IMR-90 (cell line): ENCODE results near the gene CTBP2. TPM values are rescaled to one million over a fixed set of nuclear protein-coding genes. Genes with fewer than 3 reads are reported as not detected.
A peak's percentile ranks its signal among the peaks of the same experiment; 100 is the strongest.

Experiments used
- ATAC-seq: fragments of 200-7000 bp; cut with Tn5 transposase; 2 replicates; pipeline ENCODE4 v1.9.1; 2020; ENCODE audit warnings: low read depth, mild to moderate bottlenecking, moderate library complexity
- BruUV-seq: library from RNA; stranded (reverse); fragments of 400-500 nt; replicated peaks from 2 replicates; lab custom pipeline; 2021; lab: Mats Ljungman, UMichigan
- CTCF ChIA-PET: fragments of 300-600 bp; formaldehyde crosslinking; extraction: SDS; loops from one replicate; lab custom pipeline; 2021; ENCODE audit warnings: antibody characterized with exemption; lab: Yijun Ruan, JAX
- POLR2A ChIA-PET: fragments of 300-600 bp; sonication (Branson Sonifier 250); formaldehyde crosslinking; loops from one replicate; lab custom pipeline; 2022; ENCODE audit warnings: antibody characterized with exemption; ENCODE audit not compliant: unreplicated experiment; lab: Charles Lee
- DNase-seq: peaks from one replicate; pipeline ENCODE4 v3.0.0; 2013
- H2AFZ ChIP-seq: replicated peaks from 2 replicates; pipeline ENCODE3; 2013; ENCODE audit warnings: low read length, mild to moderate bottlenecking; ENCODE audit not compliant: poor library complexity
- H2AK5ac ChIP-seq: 2 replicates; pipeline ENCODE4 v1.6.1; 2013; ENCODE audit warnings: low read depth, low read length, inconsistent platforms
- H2AK9ac ChIP-seq: replicated peaks from 2 replicates; pipeline ENCODE3; 2013; ENCODE audit warnings: mild to moderate bottlenecking, low read depth, low read length, moderate library complexity; ENCODE audit not compliant: poor library complexity
- H2BK120ac ChIP-seq: 2 replicates; pipeline ENCODE4 v1.6.1; 2013; ENCODE audit warnings: low read depth, low read length, inconsistent platforms
- H2BK15ac ChIP-seq: 3 replicates; pipeline ENCODE4 v1.6.1; 2013; ENCODE audit warnings: low read depth, low read length, inconsistent platforms
- H2BK20ac ChIP-seq: 2 replicates; pipeline ENCODE4 v1.6.1; 2013; ENCODE audit warnings: low read depth, mild to moderate bottlenecking, inconsistent platforms, low read length, moderate library complexity
- H2BK5ac ChIP-seq: 2 replicates; pipeline ENCODE4 v1.6.1; 2013; ENCODE audit warnings: mild to moderate bottlenecking, low read depth, low read length, inconsistent platforms; ENCODE audit not compliant: poor library complexity, severe bottlenecking
- H3K14ac ChIP-seq: replicated peaks from 2 replicates; pipeline ENCODE4 v1.6.1; 2013; ENCODE audit warnings: low read depth, low read length, inconsistent platforms
- H3K18ac ChIP-seq: 2 replicates; pipeline ENCODE4 v1.6.1; 2013; ENCODE audit warnings: low read depth, low read length, control low read depth
- H3K23ac ChIP-seq: 2 replicates; pipeline ENCODE4 v1.6.1; 2013; ENCODE audit warnings: low read depth, low read length, inconsistent platforms
- H3K27ac ChIP-seq: 2 replicates; pipeline ENCODE4 v1.5.1; 2013; ENCODE audit warnings: mild to moderate bottlenecking, control low read depth, low read length; ENCODE audit not compliant: insufficient read depth
- H3K27me3 ChIP-seq: 2 replicates; pipeline ENCODE4 v1.6.1; 2013; ENCODE audit warnings: low read length; ENCODE audit not compliant: control insufficient read depth, insufficient read depth
- H3K36me3 ChIP-seq: 2 replicates; pipeline ENCODE4 v1.6.1; 2013; ENCODE audit warnings: low read length, mixed read lengths; ENCODE audit not compliant: control insufficient read depth, insufficient read depth
- H3K4ac ChIP-seq: 2 replicates; pipeline ENCODE4 v1.6.1; 2013; ENCODE audit warnings: low read depth, low read length, inconsistent platforms
- H3K4me1 ChIP-seq: 2 replicates; pipeline ENCODE4 v1.6.1; 2013; ENCODE audit warnings: low read length, mixed read lengths; ENCODE audit not compliant: control insufficient read depth, insufficient read depth
- H3K4me2 ChIP-seq: 2 replicates; pipeline ENCODE4 v1.6.1; 2013; ENCODE audit warnings: low read depth, mild to moderate bottlenecking, control low read depth, low read length, moderate library complexity
- H3K4me3 ChIP-seq: 2 replicates; pipeline ENCODE4 v1.5.1; 2013; ENCODE audit warnings: low read depth, mild to moderate bottlenecking, control low read depth, low read length, moderate library complexity; ENCODE audit not compliant: insufficient read depth
- H3K56ac ChIP-seq: 2 replicates; pipeline ENCODE4 v1.6.1; 2013; ENCODE audit warnings: low read length, inconsistent platforms; ENCODE audit not compliant: insufficient read depth; ENCODE audit errors: extremely low read depth
- H3K79me1 ChIP-seq, 2 experiments: 2 replicates each; pipeline ENCODE4 v1.6.1; 2013; ENCODE audit warnings: low read length in 2 of 2, inconsistent platforms in 1 of 2, low read depth in 1 of 2
- H3K9ac ChIP-seq: 2 replicates; pipeline ENCODE4 v1.6.1; 2013; ENCODE audit warnings: low read depth, low read length, control low read depth
- H3K9me1 ChIP-seq: 2 replicates; pipeline ENCODE4 v1.6.1; 2013; ENCODE audit warnings: low read length, inconsistent platforms; ENCODE audit not compliant: insufficient read depth
- H3K9me3 ChIP-seq: 2 replicates; pipeline ENCODE4 v1.6.1; 2013; ENCODE audit warnings: low read length; ENCODE audit not compliant: control insufficient read depth, insufficient read depth
- H4K20me1 ChIP-seq: 2 replicates; pipeline ENCODE4 v1.6.1; 2013; ENCODE audit warnings: low read length, inconsistent platforms; ENCODE audit not compliant: insufficient read depth
- H4K5ac ChIP-seq: 2 replicates; pipeline ENCODE4 v1.6.1; 2013; ENCODE audit warnings: mild to moderate bottlenecking, low read depth, low read length, control low read depth
- H4K8ac ChIP-seq, 2 experiments: 2 replicates each; pipeline ENCODE4 v1.6.1; 2013; ENCODE audit warnings: low read depth in 2 of 2, low read length in 2 of 2, control low read depth in 1 of 2, inconsistent platforms in 1 of 2
- H4K91ac ChIP-seq: 2 replicates; pipeline ENCODE4 v1.6.1; 2013; ENCODE audit warnings: low read depth, low read length, inconsistent platforms; ENCODE audit not compliant: insufficient read depth
- CEBPB ChIP-seq: IDR thresholded peaks from 2 replicates; pipeline ENCODE4 v1.6.1; 2012; ENCODE audit warnings: low read depth, low read length, improper control_type of control experiment
- FOS ChIP-seq: fragments of 150-350 bp; IDR thresholded peaks from 2 replicates; pipeline ENCODE4 v1.6.1; 2016; ENCODE audit warnings: low read depth, low read length
- MAFK ChIP-seq: IDR thresholded peaks from 2 replicates; pipeline ENCODE4 v1.6.1; 2012; ENCODE audit warnings: low read depth, low read length, improper control_type of control experiment
- MAZ ChIP-seq: IDR thresholded peaks from 2 replicates; pipeline ENCODE4 v1.6.1; 2012; ENCODE audit warnings: low read depth, mild to moderate bottlenecking, low read length, improper control_type of control experiment, moderate library complexity, borderline replicate concordance
- NFE2L2 ChIP-seq: fragments of 150-350 bp; IDR thresholded peaks from 2 replicates; pipeline ENCODE4 v1.6.1; 2016; ENCODE audit warnings: low read depth, mild to moderate bottlenecking, low read length
- POLR2A ChIP-seq: IDR thresholded peaks from 2 replicates; pipeline ENCODE4 v1.6.1; 2012; ENCODE audit warnings: mild to moderate bottlenecking, low read depth, low read length
- RCOR1 ChIP-seq: IDR thresholded peaks from 2 replicates; pipeline ENCODE4 v1.6.1; 2012; ENCODE audit warnings: mild to moderate bottlenecking, low read length, improper control_type of control experiment; ENCODE audit not compliant: insufficient replicate concordance
- RFX5 ChIP-seq: IDR thresholded peaks from 2 replicates; pipeline ENCODE4 v1.8.0; 2012; ENCODE audit warnings: low read depth, mild to moderate bottlenecking, low read length, moderate library complexity
- SMC3 ChIP-seq: fragments of 150-350 bp; IDR thresholded peaks from 2 replicates; pipeline ENCODE4 v1.6.1; 2016; ENCODE audit warnings: low read depth, mild to moderate bottlenecking, antibody characterized with exemption, low read length, moderate library complexity
- WGBS, 2 experiments: methylation state at CpG; one replicate each; pipeline versions ENCODE4 v1.1.5 to v1.1.7; 2013; ENCODE audit warnings: missing lambda C conversion rate in 2 of 2; ENCODE audit not compliant: insufficient read length in 1 of 2; ENCODE audit errors: extremely low coverage in 2 of 2; 5-methylcytosine and 5-hydroxymethylcytosine counted together
- dilution Hi-C: fragments of 300-500 bp; cut with HindIII; formaldehyde crosslinking; loops from one replicate; pipeline ENCODE4 v1.14.3; 2018; ENCODE audit warnings: low sequenced_read_pairs; ENCODE audit not compliant: unreplicated experiment
- in situ Hi-C: fragments of 300-500 bp; cut with MboI; formaldehyde crosslinking; loops from 3 replicates; pipeline ENCODE4 v1.14.3; 2019; ENCODE audit warnings: low sequenced_read_pairs, inconsistent platforms, mixed read lengths
- intact Hi-C: fragments of 100-400 bp; cut with micrococcal nuclease; formaldehyde crosslinking; loops from 2 replicates; pipeline ENCODE4 v1.10.0; 2022
- polyA plus RNA-seq, 3 experiments: library from polyadenylated mRNA; depleted of rRNA; stranded (reverse); fragments of >200 nt; gene quantifications; 2 replicates each; pipeline ENCODE4 v1.2.3, GENCODE V29; 2012; ENCODE audit warnings: low replicate concordance in 1 of 3
- total RNA-seq: library from RNA; depleted of rRNA; stranded (reverse); fragments of >200 nt; gene quantifications from 2 replicates; pipeline ENCODE4 v1.2.3, GENCODE V29; 2012

CTBP2 gene
- total and polyA plus RNA-seq, 2 of the 4 experiments (the other 2 are of a cell fraction): 81.0 to 86.6 TPM

DNA sequence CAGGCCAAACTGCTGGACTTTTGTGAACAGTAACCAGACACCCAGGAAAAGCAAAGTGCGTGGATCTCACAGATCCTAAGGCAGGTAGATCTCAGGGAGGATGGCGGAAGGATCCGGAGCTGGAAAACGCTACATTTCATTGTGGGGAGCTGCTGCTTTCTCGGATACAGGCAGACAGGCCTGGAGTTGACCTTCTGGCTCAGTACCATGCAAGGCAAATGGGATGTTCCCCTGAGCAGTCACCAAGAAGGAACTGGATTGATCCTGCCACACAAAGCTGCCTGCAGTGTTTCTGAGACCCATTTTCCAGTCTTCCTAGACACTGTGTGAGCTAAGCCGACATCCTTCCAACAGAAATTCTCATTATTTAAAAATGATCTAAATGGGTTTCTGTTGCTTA, 152.9 kb downstream of the CTBP2 start:
- H3K9ac ChIP-seq: no peak overlapping the region
- no peak overlapping the region for H4K5ac ChIP-seq
- H2BK20ac ChIP-seq: no peak overlapping the region
- H2BK120ac ChIP-seq: no peak overlapping the region
- no peak overlapping the region for H3K14ac ChIP-seq
- H3K9me3 ChIP-seq: no peaks in the 10 kb centered on the region
- no peak overlapping the region for H3K56ac ChIP-seq
- no peak overlapping the region; a peak in 1 of 4 replicates for H4K8ac ChIP-seq
- BruUV-seq: no TSS peak
- ATAC-seq: no peak; the same call in 1 of the 2 replicates
- no peak overlapping the region for H2AFZ ChIP-seq
- H3K9me1 ChIP-seq: peaks cover 26% of the 10 kb centered on the region
- H2AK5ac ChIP-seq: no peak overlapping the region
- 0 out of 2 replicates have a peak overlapping the region, but pooled peaks have one; percentile 42 for H3K23ac ChIP-seq
- H2BK5ac ChIP-seq: no peak overlapping the region
- peaks cover 23% of the 10 kb centered on the region; the same call in 1 of the 2 replicates for H3K36me3 ChIP-seq
- no peak overlapping the region for H3K27ac ChIP-seq
- H3K18ac ChIP-seq: no peak overlapping the region
- no peak overlapping the region for H3K4me3 ChIP-seq
- H3K27me3 ChIP-seq: no peaks in the 10 kb centered on the region
- H4K91ac ChIP-seq: no peak overlapping the region
- WGBS, 2 experiments: 91% methylated on average over 5 of the region's 6 CpGs; no CpG with 5 or more reads in 1 of the 2 experiments
- DNase-seq: no peak
- dilution Hi-C loops: no loop called here
- in situ Hi-C loops: no loop called here
- H2AK9ac ChIP-seq: peak overlapping the region; percentile 44
- intact Hi-C loops: no loop called here
- peaks cover 9% of the 10 kb centered on the region; the same call in 1 of the 2 replicates for H3K4me1 ChIP-seq
- TF ChIP-seq RFX5 (no peak), MAFK (no peak), RCOR1 (no peak), SMC3 (no peak), MAZ (no peak), CEBPB (no peak), NFE2L2 (no peak), POLR2A (no peak), FOS (no peak)
- no peak overlapping the region for H2BK15ac ChIP-seq
- peaks cover 27 to 91% of the 10 kb centered on the region in 2 experiments for H3K79me1 ChIP-seq
- H3K4ac ChIP-seq: no peak overlapping the region
- ChIA-PET POLR2A (no interaction called here), CTCF (interaction anchor here (0.6 to 0.7 kb wide), 2 partner anchors 23 to 54 kb away, joined by 3 to 4 read pairs; no protein-coding TSS in a partner anchor)
- peaks cover 78% of the 10 kb centered on the region for H4K20me1 ChIP-seq
- no peak overlapping the region for H3K4me2 ChIP-seq
